GM18517 (cell line): ENCODE measurements around the gene MCTP2.

Experiments used
- ATAC-seq: cut with Tn5 transposase; IDR thresholded peaks from one replicate; pipeline ENCODE4 v1.9.1; 2021; ENCODE audit warnings: mild to moderate bottlenecking, moderate library complexity; ENCODE audit not compliant: unreplicated experiment

Gene MCTP2

DNA sequence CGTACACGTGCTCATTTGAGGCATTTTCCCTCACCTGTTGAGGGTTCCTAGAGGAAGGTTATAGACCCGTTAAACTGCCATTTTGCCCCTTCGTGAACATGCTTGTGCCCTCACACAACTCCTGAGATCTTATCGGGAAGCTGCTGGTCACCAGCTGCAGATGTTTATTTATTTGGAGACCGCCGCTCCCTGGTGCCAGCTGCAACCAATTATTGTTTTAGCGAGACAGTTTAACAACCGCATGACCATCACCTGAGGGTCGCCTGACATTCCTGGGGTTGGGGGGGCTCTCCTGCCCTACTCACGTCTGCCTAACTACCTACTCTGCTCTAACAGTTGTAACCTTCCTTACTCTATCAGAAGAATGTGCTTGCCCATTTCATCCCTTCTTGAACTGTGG is 292.5 kb downstream of the MCTP2 start:
- no peak for ATAC-seq

DNA sequence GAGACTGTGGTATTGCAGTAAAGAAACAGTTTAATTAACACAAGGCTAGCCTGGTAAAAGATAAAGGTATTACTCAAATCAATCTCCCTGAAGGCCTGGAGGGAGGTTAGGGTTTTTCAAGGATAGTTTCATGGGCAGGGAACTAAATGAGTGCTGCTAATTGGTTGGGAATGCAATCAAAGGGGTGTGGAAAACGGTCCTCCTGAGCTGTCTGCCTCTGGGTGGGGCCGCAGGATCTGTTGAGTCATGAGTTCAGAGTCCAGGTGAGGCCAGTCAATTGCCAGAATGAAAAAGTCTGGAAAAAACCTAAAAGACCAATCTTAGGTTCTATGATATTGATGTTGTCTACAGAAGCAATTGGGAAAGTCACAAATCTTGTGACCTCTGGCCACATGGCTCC is 293.2 kb downstream of the MCTP2 start:
- no peak for ATAC-seq

DNA sequence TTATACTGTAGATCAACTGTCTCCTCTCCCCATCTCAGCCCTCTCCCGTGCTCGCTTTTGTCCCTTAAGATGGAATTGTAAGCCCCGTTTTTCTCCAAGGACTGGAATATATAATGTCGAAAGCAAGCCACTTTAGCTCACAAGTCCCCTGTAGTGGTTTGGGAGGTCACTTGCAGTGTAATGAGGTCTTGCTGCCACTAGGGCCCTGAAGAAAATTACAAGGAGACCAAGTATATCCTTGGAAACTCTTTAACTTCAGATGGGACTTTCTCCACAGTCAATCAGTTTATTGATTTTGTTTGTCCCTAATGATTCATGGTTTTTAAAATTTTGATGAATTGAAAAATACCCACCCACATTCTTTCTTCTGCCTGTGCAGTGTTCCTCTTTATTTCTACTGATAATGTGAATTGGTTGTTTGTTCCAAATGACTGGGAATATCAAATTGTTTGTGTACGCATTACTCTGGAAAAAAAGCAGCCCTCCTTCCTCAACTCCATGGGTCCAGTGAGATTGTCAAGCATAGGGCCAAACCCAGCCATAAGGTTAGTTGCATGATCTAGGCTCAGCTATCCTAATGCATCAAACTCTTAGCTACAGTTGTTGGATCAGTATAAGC is 294.8 kb downstream of the MCTP2 start:
- no peak for ATAC-seq

DNA sequence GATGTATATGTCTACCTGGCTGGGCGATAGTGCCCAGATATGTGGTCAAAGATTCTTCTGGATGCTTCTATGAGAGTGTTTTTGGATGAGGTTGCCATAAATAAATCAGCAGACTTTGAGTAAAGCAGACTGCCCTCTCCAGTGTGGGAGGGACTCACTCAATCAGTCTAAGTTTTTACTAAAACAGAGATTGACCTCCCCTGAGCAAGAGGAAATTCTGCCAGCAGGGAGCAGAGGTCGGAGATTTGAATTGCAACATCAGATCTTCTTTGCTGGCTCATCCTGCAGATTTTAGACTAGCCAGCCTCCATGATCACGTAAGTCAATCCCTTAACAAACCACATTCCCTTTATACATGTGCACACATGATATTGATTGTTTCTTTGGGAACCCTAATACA is 300.9 kb downstream of the MCTP2 start:
- ATAC-seq, result no peak
